Measurements from ENCODE around the gene FXYD3.
A peak's percentile ranks its signal among the peaks of the same experiment; 100 is the strongest.
"Not testable (repeated sequence)": the region's sequence is repeated elsewhere in the genome, so short reads cannot be mapped to it uniquely, and the experiment has no call there.

Gene FXYD3

GRCh38 chr19:35087393-35087792, 28.2 kb upstream of the FXYD3 start:
- peak; percentile 18 for DNase-seq

DNA sequence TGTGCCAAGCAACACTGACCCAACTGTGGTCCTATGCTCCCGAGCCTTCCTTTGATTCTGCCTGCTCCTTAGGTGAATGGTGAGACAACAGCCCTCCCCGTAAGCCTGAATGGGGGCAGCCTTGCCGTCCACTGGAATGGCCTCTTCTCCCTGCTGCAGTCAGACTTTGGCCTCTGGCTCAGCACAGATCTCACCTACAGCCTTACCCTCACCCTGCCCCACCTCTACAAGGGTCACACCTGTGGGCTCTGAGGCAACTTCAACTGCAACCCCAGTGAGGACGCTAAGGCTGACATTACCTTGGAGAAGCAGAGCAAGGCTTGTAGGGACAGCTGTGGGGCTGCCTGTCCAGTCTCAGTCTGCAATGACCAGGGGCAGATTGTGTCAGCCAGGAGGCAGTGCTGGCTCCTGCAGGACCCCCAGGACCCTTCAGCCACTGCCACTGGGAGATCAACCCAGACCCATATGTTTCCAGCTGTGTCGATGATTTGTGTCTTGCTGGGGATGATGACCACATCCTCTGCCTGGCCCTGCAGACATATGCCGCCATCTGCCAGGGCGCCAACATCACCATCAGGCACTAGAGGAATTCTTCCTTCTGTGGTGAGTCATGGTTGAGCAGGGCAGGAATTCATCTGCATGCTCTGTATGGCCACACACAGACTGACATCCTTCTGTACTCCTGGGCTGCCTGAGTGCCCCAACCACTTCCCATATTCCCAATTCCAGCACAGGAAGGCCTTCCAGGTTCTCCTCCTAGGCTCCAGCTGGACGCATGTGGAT, 27.3 kb upstream of the FXYD3 start:
- DNase-seq: no peak

- DNase-seq: no peak
Observed at GRCh38 chr19:35089554-35089953, 26.1 kb upstream of the FXYD3 start.

DNA sequence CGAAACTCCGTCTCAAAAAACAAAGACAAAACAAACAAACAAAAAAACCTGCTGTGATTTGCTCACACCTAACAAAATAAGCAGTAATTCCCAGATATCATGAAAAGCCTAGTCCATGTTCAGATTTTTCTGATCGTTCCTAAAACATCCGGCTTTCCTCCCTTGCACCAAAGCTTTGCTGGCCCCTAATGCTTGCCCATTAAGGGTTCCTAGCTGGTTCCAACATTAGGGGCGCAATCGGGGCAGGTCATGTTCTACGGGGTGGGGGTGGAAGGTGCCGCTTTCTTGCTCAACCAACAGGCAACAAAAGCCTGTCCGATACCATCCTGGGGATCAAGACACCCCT, 25.5 kb upstream of the FXYD3 start:
- no peak for DNase-seq

DNA sequence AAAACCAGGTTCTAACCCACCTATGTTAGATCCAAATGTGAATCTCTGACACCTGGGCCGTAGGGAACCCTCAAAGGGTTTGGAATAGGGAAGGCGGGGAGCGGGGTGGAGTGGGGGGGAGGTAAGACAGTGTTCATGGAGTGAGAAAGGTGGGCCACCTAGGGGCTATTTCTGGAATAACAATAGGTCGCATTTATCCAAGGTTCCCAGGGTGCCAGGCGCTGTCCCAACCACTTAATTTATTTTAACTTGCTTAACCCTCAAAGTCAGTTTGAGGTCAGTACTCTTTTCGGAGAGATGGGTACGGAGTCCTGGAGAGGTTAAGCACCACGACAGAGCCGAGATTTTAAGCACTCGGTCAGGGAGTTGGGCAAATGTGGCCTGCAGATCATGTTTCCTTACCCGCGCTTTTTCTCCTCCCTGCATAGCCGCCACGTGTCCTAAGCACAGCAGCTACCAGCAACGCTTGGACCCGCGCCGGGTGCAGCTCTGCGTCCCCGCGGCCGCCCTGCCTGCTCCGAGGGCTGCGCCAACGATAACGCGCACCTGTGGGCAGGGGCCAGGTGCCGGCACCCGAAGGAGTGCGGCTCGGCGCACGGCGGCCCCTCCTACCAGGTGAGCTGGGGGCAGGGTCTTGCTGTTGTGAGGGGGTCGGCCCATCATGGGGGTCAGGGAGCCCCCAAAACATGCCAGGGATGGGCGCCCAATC, 25.0 kb upstream of the FXYD3 start:
- DNase-seq: peak; percentile 84

GRCh38 chr19:35093430-35093829, 22.2 kb upstream of the FXYD3 start:
- DNase-seq: no peak

DNA sequence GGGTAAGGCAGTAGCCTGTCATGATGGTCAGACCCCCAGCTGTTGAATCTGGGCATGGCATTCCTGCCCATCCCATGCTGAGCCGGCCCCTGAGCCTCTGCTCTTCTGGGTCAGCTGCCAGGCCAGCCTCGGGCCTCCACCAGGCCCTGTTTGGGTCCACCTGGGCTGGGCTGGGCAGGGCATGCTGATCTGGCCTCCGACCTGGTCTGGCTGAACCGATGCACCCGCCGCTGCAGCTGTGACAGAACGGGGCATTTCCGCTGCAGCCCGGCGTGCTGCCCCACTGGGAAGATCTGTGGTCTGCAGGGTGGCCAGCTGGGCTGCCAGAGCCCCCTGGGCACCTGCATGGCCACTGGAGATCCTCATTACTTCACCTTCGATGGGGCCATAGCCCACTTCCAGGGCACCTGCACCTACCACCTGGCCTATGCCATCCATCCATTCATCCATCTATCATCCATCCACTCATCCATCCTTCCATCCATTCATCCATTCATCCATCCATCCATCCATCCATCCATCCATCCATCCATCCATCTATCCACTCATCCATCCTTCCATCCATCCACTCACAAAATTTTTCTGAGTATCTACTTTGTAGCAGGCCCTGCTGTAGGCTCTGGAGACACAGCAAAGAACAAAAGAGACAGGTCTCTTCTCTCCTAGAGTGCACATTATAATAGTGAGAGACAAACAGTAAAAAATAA, 21.5 kb upstream of the FXYD3 start:
- no peak for DNase-seq

GRCh38 chr19:35094656-35095055, 21.0 kb upstream of the FXYD3 start:
- no peak for DNase-seq

DNA sequence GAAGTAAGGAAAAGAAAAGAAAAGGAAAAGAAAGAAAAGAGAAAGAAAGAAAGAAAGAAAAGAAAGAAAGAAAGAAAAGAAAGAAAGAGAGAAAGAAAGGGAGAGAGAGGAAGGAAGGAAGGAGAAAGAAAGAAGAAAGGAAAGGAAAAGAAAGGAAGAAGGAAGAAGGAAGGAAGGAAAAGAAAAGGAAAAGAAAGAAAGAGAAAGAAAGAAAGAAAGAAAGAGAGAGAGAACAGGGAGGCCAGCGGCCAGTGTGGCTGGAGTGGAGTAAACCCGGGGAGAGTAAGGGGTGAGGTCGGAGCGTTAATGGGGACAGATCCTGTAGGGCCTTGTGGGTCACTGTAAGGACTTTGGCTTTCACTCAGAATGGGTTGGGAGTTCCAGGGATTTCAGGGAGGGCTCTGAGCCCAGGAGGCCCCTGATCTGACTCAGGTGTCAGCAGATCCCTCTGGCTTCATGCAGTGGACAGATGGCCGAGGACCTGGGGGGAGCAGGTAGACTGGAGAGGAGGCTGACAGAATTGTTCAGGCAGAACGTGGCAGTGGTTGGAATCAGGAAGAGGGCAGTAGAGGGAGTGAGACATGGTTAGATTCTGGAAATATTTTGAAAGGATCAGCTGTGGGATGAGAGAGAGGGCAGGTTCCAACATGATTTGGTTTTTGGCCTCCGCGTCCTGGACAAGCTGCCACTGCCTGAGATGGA, 19.8 kb upstream of the FXYD3 start:
- peak; percentile 50 for DNase-seq

- no peak for DNase-seq
Observed at GRCh38 chr19:35098413-35099049, 17.1 kb upstream of the FXYD3 start.

- no peak for DNase-seq
Observed at GRCh38 chr19:35099155-35099896, 16.3 kb upstream of the FXYD3 start.

DNA sequence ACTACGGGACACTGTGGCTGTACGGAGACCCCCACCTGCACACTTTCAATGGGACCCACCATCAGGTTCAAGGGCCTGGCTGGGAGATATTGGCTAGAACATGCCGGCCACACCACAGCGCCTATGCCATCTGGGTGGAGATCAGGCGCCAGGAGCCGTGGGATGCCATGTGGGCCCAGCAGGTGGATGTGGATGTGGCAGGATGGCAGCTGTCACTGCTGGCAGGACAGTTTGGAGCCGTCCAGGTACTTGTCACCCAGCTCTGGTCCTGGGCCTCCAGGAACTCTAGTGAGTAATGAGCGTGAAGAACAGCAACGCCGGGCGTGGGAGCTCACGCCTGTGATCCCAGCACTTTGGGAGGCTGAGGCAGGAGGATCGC, 15.7 kb upstream of the FXYD3 start:
- DNase-seq: no peak

DNA sequence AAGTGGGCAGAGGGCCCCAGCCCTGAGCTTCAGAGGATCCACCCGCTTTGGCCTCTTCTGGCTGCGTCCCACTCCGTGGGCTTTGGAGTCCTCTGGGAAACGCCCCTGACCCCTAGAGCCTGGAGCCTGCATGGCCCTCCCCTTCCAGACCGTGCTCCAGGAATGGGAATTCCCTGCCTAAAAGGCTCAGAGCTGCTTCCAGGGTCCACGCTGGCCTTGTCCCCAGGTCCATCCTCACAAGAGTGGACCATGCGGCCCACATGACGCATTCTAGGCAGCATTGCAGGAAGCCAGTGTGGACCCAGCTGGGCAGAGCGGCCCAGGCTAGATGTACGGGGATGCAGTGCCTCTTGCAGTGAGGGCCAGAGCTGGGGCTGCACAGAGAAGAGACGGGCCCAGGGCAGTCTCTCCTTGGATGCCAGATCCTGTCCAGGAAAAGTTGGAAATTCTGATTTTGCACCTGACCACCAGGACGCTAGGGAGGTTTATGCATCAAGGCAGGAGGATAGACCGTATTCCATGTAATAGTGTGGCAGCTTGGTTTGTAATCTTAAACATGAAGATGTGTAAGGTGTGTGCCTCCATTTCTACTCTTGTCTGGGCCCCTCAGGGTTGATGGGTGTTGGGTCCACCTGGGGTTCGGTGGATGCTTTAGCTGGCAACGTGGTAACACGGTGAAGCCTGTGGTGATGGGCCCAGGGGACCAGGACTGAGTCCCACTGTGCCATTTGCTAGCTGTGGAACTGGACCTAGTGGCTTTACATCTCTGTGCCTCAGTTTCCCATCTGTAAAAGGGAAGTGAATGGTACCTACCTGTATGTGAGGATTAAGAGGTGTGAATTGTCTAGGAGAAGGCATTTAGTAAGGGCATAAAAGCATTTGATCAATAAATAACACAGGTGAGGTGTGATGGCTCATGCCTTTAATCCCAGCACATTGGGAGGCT, 14.8 kb upstream of the FXYD3 start:
- no peak for DNase-seq

DNA sequence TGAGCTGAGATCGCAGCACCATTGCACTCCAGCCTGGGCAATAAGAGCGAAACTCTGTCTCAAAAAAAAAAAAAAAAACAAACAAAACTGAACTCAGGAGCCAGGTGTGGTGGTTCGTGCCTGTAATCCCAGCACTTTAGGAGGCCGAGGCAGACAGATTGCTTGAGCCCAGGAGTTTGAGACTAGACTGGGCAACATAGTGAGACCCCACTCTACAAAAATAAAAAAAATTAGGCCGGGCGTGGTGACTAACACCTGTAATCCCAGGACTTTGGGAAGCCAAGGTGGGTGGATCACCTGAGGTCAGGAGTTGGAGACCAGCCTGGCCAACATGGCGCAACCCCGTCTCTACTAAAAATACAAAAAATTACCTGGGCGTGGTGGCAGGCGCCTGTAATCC, 13.7 kb upstream of the FXYD3 start:
- not testable (repeated sequence) for DNase-seq

DNA sequence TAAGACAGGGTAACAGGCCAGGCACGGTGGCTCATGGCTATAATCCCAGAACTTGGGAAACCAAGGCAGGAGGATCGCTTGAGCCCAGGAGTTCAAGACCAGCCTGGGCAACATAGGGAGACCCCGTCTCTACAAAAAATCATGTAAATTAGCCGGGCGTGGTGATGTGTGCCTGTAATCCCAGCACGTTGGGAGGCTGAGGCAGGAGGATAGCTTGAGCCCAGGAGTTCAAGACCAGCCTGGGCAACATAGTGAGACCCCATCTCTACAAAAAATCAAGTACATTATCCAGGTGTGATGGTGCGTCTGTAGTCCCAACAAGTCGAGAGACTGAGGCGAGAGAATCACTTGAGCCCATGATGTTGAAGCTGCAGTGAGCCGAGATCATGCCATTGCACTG, 12.0 kb upstream of the FXYD3 start:
- not testable (repeated sequence) for DNase-seq

DNA sequence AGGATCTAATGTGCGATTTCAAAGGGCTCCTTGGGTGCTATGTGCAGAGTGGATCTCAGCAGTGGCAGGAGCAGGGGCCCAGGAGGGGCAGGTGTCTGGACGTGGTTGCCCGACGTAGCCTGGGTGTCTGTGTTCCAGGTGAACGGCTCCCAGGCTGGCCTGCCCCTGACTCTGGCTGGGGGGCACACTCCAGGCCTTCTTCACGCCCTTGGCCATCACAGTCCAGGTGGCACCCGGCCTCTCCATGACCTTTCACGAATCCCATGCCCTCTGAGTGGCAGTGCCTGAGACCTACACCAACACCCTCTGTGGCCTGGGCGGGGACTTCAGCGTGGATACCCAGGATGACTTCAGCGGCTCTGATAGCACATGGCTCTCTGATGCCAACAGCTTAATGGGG, 11.3 kb upstream of the FXYD3 start:
- no peak for DNase-seq

- DNase-seq: no peak
Observed at GRCh38 chr19:35105047-35105410, 10.6 kb upstream of the FXYD3 start.

DNA sequence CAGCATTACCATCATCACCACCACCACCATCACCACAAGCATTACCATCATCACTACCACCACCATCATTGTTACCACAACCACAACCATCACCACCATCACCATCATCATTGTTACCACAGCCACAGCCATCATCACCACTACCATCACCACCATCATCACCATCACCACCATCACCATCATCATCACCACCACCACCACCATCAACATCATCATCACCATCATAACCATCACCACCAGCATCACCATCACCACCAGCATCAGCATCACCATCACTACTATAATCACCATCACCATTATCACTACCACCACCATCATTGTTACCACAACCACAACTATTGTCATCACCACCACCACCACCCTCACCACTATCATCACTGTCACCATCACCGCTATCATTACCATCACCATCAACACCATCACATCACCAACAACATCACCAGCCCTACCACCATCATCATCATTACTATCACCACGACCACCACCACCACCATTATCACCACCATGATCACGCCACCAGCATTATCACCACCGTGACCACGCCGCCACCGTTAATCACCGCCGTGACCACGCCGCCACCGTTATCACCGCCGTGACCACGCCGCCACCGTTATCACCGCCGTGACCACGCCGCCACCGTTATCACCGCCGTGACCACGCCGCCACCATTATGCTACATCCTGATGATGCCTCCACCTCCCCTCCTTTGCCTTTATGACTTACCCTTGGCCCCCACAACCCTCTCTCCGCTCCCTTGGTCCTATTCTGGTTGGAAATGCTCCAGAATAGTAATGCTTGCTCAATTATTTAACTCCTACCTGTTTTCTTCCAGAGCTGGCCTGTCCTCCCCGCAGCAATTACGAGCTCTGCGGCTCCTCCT, 10.0 kb upstream of the FXYD3 start:
- DNase-seq: no peak

DNA sequence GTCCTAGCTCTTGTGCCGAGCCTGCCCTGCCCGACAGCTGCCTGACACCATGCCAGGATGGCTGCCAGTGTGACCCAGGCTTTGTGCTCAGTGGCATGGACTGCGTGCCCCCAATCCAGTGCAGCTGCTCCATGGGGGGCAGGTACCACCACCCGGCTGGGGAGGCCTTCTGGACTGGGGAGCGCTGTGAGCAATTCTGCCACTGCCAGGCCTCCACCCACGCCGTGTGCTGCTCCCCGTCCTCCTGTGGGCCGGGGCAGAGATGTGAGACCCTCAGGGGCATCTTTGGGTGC, 9.4 kb upstream of the FXYD3 start:
- no peak for DNase-seq

GRCh38 chr19:35106898-35107541, 8.6 kb upstream of the FXYD3 start:
- DNase-seq: no peak

Measured in NCI-H82 (cell line).